ENCODE results near the gene ITPK1. TPM values are rescaled to one million over a fixed set of nuclear protein-coding genes. Genes with fewer than 3 reads are reported as not detected.

The ITPK1 gene
- total and polyA plus RNA-seq, 2 donors (not counting 3 experiments of a cell fraction or from before 2014, with no cell fraction given) = 39.6 to 51.8 TPM

- BruUV-seq (replicated peaks) = no TSS peak
- FAIRE-seq = no peak
Measured at GRCh38 chr14:93031505-93032315, 84.0 kb downstream of the ITPK1 start.

More at GRCh38 chr14:93031505-93032315, 84.0 kb downstream of the ITPK1 start:
- no peaks in the 10 kb centered on the region for H3K9me1 ChIP-seq (replicated peaks; ENCODE audit: control insufficient read depth, extremely low read depth, insufficient read depth, low read length)
- H3K4me3 ChIP-seq (replicated peaks in 1 of 3; ENCODE audit: insufficient read depth in 1 of 3, low read depth in 1 of 3, low read length in 3 of 3) = no peak overlapping the region
- DNase-seq (ENCODE audit: low read depth, low spot score) = no peak
- no peaks in the 10 kb centered on the region for H3K36me3 ChIP-seq (ENCODE audit: control insufficient read depth in 2 of 2, extremely low read depth in 1 of 2, insufficient read depth in 2 of 2, low read length in 2 of 2)
- POLR2A ChIA-PET = no interaction called here
- no peaks in the 10 kb centered on the region for H3K27me3 ChIP-seq (ENCODE audit: control insufficient read depth in 2 of 2, insufficient read depth in 2 of 2, low read length in 2 of 2)
- dilution Hi-C loops (cut with MboI; ENCODE audit: extremely low pct_ligation_motif_present, low sequenced_read_pairs) (no loop called here), intact Hi-C loops (cut with micrococcal nuclease) (no loop called here)
- H3K27ac ChIP-seq (ENCODE audit: insufficient read depth, low read depth, low read length) = no peak overlapping the region
- no peaks in the 10 kb centered on the region for H4K20me1 ChIP-seq (replicated peaks; ENCODE audit: control insufficient read depth, extremely low read depth, insufficient read depth, low read length)
- H3K79me2 ChIP-seq (ENCODE audit: control insufficient read depth, insufficient read depth, low read length) = no peaks in the 10 kb centered on the region
- CTCF ChIA-PET = interaction anchor here (5.4 kb wide), 1 partner anchor 82 kb away, joined by 27 read pairs; no protein-coding TSS in a partner anchor
- H3K4me2 ChIP-seq (ENCODE audit: insufficient read depth, low read length) = no peak overlapping the region
- no peaks in the 10 kb centered on the region for H3K4me1 ChIP-seq (ENCODE audit: control insufficient read depth, extremely low read depth, insufficient read depth, low read length)
- no peak overlapping the region for H3K9ac ChIP-seq (replicated peaks; ENCODE audit: extremely low read depth, insufficient read depth, low read length)
- no peaks in the 10 kb centered on the region for H3K9me3 ChIP-seq (replicated peaks; ENCODE audit: control insufficient read depth, insufficient read depth, low read length)
- H2AFZ ChIP-seq (ENCODE audit: low read depth, low read length) = no peak overlapping the region
- no peak for TF ChIP-seq EZH2 (IDR thresholded peaks at IDR 0.05; ENCODE audit: borderline replicate concordance, low read depth, low read length, severe bottlenecking)
- no peak for TF ChIP-seq FOS (IDR thresholded peaks at IDR 0.05; ENCODE audit: borderline replicate concordance, insufficient read depth, low read length)
- TF ChIP-seq CTCF (IDR thresholded peaks at IDR 0.05; ENCODE audit: extremely low read depth in 1 of 2, insufficient read depth in 1 of 2, low read depth in 1 of 2, low read length in 2 of 2) = no peak
- TF ChIP-seq MYC (IDR thresholded peaks at IDR 0.05; ENCODE audit: low read depth, low read length) = no peak
- TF ChIP-seq JUN (IDR thresholded peaks at IDR 0.05; ENCODE audit: borderline replicate concordance, insufficient read depth, insufficient read length, low read depth) = no peak
- TF ChIP-seq POLR2AphosphoS5 (IDR thresholded peaks at IDR 0.05; ENCODE audit: insufficient read depth, low read depth, low read length) = no peak
- TF ChIP-seq POLR2A (IDR thresholded peaks at IDR 0.05; ENCODE audit: low read depth, low read length) = no peak
- TF ChIP-seq MAX (IDR thresholded peaks at IDR 0.05; ENCODE audit: insufficient read depth, insufficient read length) = no peak
- TF ChIP-seq GATA2 (IDR thresholded peaks at IDR 0.05; ENCODE audit: insufficient read depth, insufficient read length, low read depth, low read length) = no peak
